Right atrium auricular region (tissue), 2 donors: Measurements from ENCODE around the gene NDRG3. TPM values are rescaled to one million over a fixed set of nuclear protein-coding genes. Genes with fewer than 3 reads are reported as not detected.

Experiments
- DNase-seq: peaks from one replicate; pipeline ENCODE4 v3.0.0-alpha.2; 2019; ENCODE audit warnings: low spot score
- H3K27ac ChIP-seq, 2 donors: fragments of 200-600 bp; sonication (generic); 1 replicate in 1 of 2; 2 replicates in 1 of 2; pipeline ENCODE4 v1.5.1; 2016 to 2019
- H3K27me3 ChIP-seq, 2 donors: fragments of 200-600 bp; sonication (generic); one replicate each; pipeline versions ENCODE4 v1.5.1 to v1.6.0; 2017 to 2019
- H3K36me3 ChIP-seq: fragments of 200-600 bp; sonication (generic); one replicate; pipeline ENCODE4 v1.5.1; 2016
- H3K4me1 ChIP-seq, 2 donors: fragments of 200-600 bp; sonication (generic); one replicate each; pipeline versions ENCODE4 v1.5.1 to v1.6.0; 2017 to 2019
- H3K4me3 ChIP-seq, 2 donors: fragments of 200-600 bp; sonication (generic); 1 replicate in 1 of 2; 2 replicates in 1 of 2; pipeline ENCODE4 v1.5.1; 2017 to 2019; ENCODE audit warnings: mild to moderate bottlenecking in 1 of 2, moderate library complexity in 1 of 2
- H3K9me3 ChIP-seq, 2 donors: fragments of 200-600 bp; sonication (generic); one replicate each; pipeline ENCODE4 v1.5.1; 2019
- total RNA-seq, 2 donors: library from RNA; depleted of rRNA; stranded (reverse); fragments of >200 nt; gene quantifications; one replicate each; pipeline ENCODE4 v1.1.0, GENCODE V29; 2016
- TF ChIP-seq, protein P1 (sequence below), 2 donors: fragments of 200-600 bp; sonication (generic); IDR thresholded peaks; one replicate each; pipeline ENCODE4 v1.5.1; 2019; ENCODE audit warnings: antibody characterized with exemption in 2 of 2

Gene NDRG3
- total RNA-seq, 2 donors from 2014 or later: 19.7 to 33.9 TPM

DNA sequence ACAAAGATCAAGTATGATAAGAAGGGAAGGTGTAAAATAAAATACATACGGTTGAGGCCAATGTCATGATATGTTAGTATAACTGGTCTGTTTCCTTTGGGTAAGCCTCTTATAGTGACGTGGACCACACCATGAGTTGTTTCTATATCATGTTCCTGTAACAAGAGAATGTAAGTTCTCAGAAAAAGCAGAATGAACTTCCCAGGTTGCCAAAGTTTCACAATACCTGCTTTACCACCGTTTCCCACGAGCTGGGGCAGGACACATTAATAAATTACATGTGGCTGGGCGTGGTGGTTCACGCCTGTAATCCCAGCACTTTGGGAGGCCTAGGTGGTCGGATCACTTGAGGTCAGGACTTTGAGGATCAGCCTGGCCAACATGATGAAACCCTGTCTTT is 57.3 kb downstream of the NDRG3 start:
- TF ChIP-seq, protein P1, sequence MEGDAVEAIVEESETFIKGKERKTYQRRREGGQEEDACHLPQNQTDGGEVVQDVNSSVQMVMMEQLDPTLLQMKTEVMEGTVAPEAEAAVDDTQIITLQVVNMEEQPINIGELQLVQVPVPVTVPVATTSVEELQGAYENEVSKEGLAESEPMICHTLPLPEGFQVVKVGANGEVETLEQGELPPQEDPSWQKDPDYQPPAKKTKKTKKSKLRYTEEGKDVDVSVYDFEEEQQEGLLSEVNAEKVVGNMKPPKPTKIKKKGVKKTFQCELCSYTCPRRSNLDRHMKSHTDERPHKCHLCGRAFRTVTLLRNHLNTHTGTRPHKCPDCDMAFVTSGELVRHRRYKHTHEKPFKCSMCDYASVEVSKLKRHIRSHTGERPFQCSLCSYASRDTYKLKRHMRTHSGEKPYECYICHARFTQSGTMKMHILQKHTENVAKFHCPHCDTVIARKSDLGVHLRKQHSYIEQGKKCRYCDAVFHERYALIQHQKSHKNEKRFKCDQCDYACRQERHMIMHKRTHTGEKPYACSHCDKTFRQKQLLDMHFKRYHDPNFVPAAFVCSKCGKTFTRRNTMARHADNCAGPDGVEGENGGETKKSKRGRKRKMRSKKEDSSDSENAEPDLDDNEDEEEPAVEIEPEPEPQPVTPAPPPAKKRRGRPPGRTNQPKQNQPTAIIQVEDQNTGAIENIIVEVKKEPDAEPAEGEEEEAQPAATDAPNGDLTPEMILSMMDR (IDR thresholded peaks at IDR 0.05): no peak
- peaks cover 0 to 16% of the 10 kb centered on the region in 2 donors for H3K4me1 ChIP-seq
- H3K36me3 ChIP-seq: peaks cover 34% of the 10 kb centered on the region
- no peaks in the 10 kb centered on the region for H3K9me3 ChIP-seq
- H3K27ac ChIP-seq: no peak overlapping the region
- H3K4me3 ChIP-seq: no peak overlapping the region
- H3K27me3 ChIP-seq: no peaks in the 10 kb centered on the region
- no peak for DNase-seq

DNA sequence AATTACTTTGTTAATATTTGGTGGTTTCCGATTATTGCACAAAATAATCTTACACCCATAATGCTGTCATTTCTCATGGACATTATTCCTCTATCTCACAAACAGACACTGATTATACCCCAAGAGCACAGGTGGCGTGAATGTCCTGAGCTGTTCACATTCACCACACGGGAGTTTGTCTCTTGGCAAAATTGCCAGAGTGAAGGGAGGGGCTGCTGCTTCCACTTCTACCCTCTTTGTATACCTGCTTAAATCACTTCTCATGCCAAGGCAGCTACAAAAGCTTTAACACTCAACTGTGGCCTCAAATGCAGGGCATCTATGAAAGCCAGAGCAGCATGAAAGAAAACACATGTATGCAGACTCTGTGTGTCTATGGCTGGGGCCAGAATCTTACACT is 58.0 kb downstream of the NDRG3 start:
- Histone ChIP-seq H3K27me3 (no peaks in the 10 kb centered on the region), H3K9me3 (no peaks in the 10 kb centered on the region), H3K36me3 (peaks cover 34% of the 10 kb centered on the region), H3K27ac (no peak overlapping the region), H3K4me3 (no peak overlapping the region), H3K4me1 (peaks cover 0 to 16% of the 10 kb centered on the region in 2 donors)
- DNase-seq: no peak
- TF ChIP-seq, protein P1 (IDR thresholded peaks at IDR 0.05): no peak

DNA sequence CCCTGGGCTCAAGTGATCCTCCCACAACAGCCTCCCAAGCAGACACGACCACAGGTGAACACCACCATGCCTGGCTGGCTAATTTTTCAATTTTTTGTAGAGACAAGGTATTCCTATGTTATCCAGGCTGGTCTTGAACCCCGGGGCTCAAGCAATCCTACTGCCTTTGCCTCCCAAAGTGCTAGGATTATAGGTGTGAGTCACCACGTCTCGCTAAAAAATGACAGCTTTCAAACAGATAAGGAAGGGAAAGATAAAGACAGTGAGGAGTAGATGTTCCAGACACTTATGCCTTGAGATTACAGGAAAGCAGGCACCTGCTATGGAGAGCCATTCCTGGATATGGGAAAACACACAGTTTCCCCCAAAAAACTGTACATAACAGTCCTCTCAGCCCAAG is 58.9 kb downstream of the NDRG3 start:
- no peak overlapping the region for H3K27ac ChIP-seq
- TF ChIP-seq, protein P1 (IDR thresholded peaks at IDR 0.05): no peak
- peaks cover 0 to 16% of the 10 kb centered on the region in 2 donors for H3K4me1 ChIP-seq
- no peaks in the 10 kb centered on the region for H3K27me3 ChIP-seq
- DNase-seq: no peak
- no peak overlapping the region for H3K4me3 ChIP-seq
- H3K9me3 ChIP-seq: no peaks in the 10 kb centered on the region
- H3K36me3 ChIP-seq: peaks cover 42% of the 10 kb centered on the region

DNA sequence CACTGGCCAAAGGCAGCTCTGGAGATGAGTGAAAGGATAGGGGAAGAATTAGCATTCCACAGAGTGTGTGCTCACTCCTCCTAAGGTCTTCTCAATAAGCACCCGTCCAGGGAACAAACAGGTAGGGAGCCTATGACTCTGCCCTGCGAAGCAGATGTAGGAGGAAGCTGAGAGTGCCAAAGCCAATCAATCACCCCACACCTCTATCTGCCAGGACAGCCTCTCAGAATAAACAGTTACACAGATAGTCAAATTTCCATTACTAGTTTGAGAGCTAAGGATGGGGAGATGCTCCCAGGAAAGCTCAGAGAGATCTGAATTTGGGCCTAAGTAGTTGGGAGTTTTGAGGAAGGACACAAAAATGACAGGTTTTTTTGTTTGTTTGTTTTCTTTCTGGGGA is 59.4 kb downstream of the NDRG3 start:
- H3K4me1 ChIP-seq: peaks cover 0 to 16% of the 10 kb centered on the region in 2 donors
- TF ChIP-seq, protein P1 (IDR thresholded peaks at IDR 0.05): no peak
- H3K9me3 ChIP-seq: no peaks in the 10 kb centered on the region
- H3K27me3 ChIP-seq: no peaks in the 10 kb centered on the region
- H3K27ac ChIP-seq: no peak overlapping the region
- DNase-seq: no peak
- H3K4me3 ChIP-seq: no peak overlapping the region
- peaks cover 46% of the 10 kb centered on the region for H3K36me3 ChIP-seq

DNA sequence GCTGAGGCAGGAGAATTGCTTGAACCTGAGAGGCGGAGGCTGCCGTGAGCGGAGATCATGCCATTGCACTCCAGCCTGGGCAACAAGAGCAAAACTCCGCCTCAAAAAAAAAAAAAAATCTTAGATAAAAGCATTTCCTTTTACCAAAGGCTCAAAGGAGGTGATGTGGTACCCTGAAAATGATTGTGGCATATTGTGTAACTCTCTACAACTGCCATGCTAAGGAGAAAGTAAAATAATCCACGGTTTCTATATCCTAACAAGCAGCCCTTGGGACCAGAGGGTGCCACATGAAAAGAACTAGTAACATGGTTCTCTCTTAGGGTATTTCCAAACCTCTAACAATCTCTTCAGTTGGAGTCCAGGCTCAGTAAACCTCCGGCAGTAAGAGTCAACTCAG is 61.1 kb downstream of the NDRG3 start:
- TF ChIP-seq, protein P1 (IDR thresholded peaks at IDR 0.05): no peak
- H3K4me1 ChIP-seq: peaks cover 0 to 16% of the 10 kb centered on the region in 2 donors
- no peaks in the 10 kb centered on the region for H3K9me3 ChIP-seq
- no peaks in the 10 kb centered on the region for H3K27me3 ChIP-seq
- H3K36me3 ChIP-seq: peaks cover 60% of the 10 kb centered on the region
- no peak overlapping the region for H3K4me3 ChIP-seq
- DNase-seq: no peak
- H3K27ac ChIP-seq: no peak overlapping the region

DNA sequence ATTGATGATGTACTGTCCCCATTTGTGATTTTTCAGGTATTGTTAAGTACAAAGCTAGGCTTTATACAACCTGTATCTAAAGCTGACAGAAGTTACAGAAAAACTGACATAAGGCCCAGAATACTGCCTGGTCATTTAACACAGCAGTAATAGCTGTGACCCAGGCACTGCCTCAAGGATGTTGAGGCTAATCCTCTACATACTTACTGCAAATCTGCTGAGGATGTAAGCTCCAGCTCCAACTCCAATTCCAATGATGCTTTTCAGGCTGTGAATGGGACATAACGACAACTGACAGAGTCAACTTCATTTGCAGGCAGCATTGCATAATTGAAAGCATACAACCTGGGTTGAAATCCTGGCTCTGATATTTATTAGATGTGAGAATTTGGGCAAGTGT is 63.6 kb downstream of the NDRG3 start:
- peaks cover 80% of the 10 kb centered on the region for H3K36me3 ChIP-seq
- DNase-seq: no peak
- TF ChIP-seq, protein P1 (IDR thresholded peaks at IDR 0.05): no peak

More for the DNA sequence above, 63.6 kb downstream of the NDRG3 start:
- Histone ChIP-seq H3K9me3 (no peaks in the 10 kb centered on the region), H3K4me3 (no peak overlapping the region), H3K27me3 (no peaks in the 10 kb centered on the region), H3K4me1 (peaks cover 0 to 9% of the 10 kb centered on the region in 2 donors), H3K27ac (no peak overlapping the region)
